HG03354 (cell line): ENCODE measurements around the gene ARHGAP4.

Experiments used
- ATAC-seq: cut with Tn5 transposase; IDR thresholded peaks from one replicate; pipeline ENCODE4 v1.9.1; 2021; ENCODE audit warnings: mild to moderate bottlenecking; ENCODE audit not compliant: unreplicated experiment, poor library complexity, severe bottlenecking

ARHGAP4 gene

DNA sequence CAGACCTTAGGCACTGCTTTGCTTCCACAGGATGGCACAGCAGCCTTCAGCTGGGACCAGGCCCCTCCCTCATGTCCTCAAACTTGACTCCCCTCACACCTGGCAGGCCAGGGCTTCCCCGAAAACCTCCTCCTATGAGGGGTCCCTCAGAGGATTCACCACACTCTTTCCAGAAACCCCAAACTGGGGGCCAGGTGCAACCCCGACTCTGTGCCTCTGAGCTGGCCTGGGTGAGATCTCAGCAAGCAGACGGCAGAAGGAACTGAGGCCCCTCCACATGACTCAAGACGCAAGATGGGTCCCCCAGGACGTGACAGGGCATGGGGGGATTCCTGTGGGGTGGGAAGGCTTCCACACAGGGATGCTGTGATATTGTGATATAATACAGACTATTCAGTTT is 39.3 kb upstream of the ARHGAP4 start:
- ATAC-seq, result no peak

- no peak for ATAC-seq
Observed at GRCh38 chrX:153964105-153964504, 38.0 kb upstream of the ARHGAP4 start.

DNA sequence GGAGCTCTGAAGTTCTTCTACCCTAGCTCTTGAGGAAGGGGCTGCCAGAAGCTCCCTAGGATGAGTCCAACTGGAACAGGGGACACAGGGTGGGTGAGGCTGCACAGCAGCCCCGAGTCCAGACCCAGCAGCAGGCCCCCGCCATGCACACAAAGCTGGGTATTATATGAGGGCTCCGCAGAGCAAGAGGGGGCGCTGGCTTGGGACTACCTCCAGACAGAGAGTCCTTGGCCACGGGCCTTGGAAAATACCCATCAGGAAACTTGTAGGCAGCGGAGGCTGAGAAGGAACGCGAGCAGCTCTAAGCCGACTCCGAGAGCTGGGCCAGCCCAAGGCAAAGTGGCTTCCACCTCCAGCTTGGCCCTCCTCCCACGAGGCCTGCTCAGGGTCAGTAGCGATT is 37.5 kb upstream of the ARHGAP4 start:
- ATAC-seq, result no peak

GRCh38 chrX:153961292-153961691 is 35.2 kb upstream of the ARHGAP4 start:
- no peak for ATAC-seq

- no peak for ATAC-seq
Observed at GRCh38 chrX:153960786-153961185, 34.7 kb upstream of the ARHGAP4 start.

- no peak for ATAC-seq
Observed at GRCh38 chrX:153960077-153960476, 34.0 kb upstream of the ARHGAP4 start.

- ATAC-seq, result no peak
Observed at GRCh38 chrX:153959649-153960048, 33.6 kb upstream of the ARHGAP4 start.

- no peak for ATAC-seq
Observed at GRCh38 chrX:153958605-153959004, 32.5 kb upstream of the ARHGAP4 start.

GRCh38 chrX:153957224-153957623 is 31.2 kb upstream of the ARHGAP4 start:
- ATAC-seq, result no peak

DNA sequence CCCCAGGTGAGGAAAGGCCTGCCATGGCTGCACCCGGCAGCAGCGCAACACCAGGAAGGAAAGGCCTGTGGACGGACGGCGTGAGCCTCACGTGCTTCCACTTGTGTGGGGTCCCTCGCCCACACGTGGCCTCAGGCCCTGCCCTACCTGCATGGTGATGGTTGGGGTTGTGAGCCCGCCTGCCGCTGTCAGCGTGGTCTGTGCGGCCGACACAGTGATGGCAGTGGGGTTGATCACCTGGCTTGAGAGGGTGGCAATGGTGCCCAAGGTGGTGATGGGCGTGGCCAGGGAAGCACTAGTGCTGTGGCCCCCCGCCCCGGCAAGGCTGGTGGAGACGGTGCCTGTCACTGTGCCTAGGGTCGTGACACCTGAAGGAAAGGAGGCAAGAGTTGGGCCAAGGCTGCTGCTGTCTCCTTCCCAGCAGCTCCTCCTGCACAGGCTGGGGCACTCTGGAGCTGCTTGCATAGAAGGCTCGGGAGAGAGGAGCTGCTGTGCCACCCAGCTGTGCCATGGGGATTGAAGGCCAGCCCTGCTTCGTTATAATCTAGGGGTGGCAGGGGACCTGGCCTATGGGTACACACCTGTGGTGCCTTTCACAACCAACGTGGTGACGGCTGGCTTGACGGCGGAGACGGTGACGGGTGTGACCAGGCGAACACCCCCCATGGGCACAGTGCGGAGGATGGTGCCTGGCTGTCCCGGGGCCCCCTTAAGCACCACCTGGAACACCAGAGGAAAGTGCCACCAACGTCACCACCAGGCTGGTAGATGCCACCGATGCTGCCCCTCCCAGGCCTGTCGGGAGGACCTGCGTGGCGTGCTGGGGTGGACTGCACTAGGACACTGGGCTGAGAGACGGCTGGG is 30.2 kb upstream of the ARHGAP4 start:
- no peak for ATAC-seq

GRCh38 chrX:153955228-153955732 is 29.2 kb upstream of the ARHGAP4 start:
- ATAC-seq, result no peak

DNA sequence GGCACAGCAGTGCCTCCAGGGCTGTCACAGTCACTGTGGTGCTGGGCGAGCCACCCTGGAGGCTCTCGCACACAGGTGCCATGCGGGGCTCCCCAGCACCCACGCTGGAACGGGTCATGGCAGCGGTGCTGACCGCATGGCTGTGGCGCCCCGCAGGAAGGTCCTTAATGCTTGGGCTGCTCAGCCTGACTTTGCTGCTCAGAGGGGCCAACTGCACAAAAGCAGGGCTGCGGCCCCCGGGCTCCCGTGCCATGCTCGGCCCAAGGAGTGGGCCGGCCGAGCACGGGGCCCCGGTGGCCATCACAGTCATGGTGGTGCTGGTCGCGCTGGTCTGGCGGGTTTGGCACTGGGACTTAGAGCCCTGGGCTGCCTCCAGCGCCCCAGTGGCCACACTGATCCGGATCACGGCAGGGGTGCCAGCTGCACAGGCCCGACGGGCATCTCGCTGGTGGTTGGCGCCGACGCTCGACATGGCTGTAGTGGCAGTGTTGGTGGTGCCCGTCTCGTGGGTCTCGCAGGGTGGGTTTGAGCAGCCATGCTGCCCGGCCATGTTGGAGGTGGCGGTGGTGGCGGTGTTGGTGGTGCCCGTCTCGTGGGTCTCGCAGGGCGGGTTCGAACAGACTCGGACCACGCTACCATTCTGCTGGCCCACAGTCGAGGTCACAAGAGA is 28.6 kb upstream of the ARHGAP4 start:
- ATAC-seq, result no peak

DNA sequence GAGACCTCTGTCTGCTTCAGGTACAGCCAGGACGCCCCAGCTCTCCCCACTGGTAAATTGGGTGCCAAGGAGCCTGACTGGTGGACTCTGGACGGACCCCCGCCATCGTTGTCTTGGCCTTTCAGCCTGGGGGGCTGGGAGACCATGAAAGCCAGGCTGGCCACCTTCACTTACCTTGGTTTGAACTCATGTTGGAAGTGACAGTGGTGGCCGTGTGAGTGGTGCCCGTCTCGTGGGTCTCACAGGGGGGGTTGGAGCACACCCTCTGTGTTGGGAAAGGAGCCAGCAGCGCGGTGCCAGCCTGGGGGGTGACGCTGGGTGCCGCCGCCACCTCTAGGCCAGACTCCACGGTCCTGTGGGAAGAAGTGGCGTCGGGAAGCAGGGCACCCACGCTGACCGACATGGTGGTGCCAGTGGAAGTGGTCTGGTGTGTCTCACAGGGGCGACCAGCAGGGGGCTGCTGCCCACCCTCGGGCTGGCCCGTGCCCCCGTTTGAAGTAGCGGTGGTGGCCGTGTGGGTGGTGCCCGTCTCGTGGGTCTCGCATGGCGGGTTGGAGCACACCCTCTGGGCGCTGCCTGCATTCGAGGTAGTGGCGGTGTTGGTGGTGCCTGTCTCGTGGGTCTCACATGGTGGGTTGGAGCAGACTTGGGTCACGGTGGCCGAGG is 28.0 kb upstream of the ARHGAP4 start:
- ATAC-seq, result no peak

DNA sequence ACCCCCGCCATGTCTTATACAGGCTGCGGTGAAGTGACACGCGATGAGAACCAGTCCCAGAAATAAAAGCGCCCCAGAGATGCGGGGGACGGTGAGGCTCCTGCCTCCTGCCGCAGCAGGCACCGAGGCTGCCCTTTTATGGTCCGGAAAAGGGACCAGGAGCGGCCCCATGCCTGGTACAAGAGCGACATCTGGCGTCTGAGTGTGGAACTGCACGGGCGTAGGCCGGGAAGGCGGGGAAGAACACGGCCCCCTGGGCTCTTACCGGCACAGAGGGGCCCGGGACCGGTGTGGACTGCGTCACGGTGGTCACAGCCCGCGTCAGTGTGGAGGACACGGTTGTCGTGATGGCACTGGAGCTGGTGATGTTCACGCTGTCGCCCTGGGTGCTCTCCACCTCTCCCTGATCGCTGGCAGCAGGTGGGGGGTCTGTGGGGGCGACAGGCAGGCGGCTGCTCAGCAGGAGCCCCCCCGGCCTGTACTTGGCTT is 27.3 kb upstream of the ARHGAP4 start:
- ATAC-seq, result peak; percentile 78

DNA sequence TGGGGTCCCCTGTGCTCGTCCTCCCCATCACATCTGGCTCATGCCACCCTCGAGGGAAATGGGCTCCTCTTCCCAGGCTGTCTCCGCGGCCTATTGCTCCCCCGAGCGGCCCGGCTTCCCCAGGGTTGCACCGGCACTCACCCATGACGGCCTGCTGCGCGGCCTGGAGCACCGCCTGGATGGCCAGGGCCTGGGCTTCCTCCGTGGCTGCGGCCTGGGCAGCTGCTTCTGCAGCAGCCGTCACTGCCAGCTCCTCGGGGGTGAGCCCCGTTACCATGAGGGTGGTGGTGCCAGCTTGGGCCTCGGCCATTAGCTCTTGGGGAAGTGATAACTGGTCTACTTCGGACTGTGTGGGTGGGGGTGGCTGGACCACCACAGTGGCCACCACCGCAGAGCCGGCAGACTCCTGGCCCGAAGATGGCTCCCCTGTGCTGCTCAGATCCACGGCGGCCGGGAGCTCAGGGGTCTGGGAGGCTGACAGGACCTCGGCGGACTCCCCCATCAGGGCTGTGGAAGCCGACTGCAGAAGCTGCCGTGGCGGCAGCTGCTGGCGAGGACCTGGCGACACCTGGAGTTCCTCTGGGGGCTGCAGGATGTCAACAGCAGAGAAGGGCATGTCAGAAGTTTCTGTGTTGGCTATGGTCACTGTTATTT is 26.4 kb upstream of the ARHGAP4 start:
- no peak for ATAC-seq

DNA sequence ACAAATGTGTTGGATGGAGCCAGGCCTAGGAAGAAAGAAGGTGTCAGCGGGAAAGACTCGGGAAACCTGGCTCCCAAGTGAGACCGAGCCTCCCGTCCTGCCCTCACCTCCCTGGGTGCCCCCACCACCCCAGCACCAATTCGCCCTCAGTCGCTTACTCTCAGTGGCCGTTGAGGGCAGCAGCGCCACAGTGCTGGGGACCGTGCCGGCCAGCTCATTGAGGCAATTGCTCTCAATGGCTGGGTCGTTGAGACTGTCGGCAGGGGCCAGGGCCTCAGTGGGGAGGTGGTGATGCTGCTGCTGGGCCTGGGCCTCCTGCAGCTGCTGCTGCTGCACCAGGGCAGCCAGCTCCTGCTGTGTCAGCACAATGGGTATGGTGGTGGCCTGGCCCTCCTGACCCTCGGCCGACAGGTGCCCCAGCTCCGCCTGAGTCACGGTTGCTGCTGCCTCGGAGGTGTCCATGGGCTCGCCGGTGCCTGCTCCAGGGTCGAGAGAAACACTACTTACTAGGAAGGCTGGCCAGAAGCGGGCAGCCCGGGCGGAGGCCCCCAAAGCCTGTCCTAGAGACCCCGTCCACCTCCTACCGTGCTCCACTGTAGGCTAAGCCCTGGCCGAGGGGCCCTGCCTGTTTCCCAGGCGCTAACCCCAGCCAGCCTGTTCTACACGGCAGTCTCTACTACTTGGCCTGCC is 25.8 kb upstream of the ARHGAP4 start:
- no peak for ATAC-seq

DNA sequence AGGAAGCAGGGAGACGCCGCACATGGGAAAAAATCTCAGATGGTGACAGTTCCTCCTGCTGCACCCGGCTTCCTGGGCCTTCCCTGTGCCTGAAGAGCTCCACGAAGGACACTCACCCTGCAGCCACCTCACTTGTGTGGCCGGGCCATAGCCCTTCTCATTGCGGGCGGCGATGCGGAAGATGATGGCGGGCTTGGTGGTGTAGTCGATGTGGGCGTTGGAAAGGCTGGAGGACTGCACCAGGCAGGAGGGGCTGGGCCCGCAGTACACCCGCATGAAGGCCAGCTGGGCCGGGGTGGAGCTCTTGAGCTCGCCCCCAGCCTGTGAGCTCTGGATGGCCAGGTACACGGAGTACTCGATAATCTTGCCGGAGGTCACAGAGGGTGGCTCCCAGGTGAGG is 24.1 kb upstream of the ARHGAP4 start:
- no peak for ATAC-seq

DNA sequence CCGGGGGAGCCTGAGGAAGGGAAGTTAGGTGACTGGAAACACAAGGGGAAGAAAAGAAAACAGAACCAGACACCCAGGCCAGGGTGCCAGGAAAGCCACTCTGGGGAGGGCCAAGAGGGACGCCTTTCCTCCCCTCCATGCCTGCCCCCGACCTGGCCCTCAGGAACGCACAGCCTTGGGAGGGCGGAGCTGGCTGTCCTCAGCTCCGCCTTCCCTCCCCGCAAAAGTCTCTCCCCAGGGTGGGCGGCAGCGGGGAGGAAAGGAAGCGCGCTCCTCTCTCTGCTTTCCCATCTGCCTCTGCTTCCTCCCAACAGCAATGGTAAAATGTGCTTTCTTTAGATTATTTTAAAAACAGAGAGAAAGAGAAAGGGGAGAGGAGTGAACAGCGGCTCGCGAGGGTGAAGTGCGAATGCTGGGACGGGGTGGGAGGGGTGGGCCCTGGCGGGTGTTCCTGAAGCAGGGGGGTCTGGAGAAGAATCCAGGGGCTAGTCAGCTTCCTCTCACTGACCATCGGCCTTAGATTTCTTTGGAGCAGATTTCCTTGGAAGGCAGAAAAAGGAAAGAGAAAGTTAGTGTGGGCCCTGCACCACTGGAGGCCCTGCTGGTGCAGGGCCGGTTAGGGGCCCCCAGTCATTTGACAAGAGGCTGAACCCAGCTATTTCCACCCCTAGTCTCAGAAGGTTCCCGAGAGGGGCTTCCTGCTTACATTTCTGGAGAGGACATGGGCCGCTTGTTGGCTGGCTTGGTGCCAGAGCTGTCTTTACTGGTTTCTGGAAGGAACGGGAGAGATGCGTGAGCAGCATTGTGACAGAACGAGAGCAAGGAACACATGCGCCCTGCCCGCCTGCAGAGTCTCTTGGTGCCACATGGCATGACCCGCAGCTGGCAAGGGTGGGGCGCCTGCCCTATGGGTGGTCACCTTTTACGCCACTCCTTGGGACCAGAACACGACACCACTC is 23.1 kb upstream of the ARHGAP4 start:
- ATAC-seq, result no peak
